Measurements from ENCODE around the gene ST3GAL4. TPM values are rescaled to one million over a fixed set of nuclear protein-coding genes. Genes with fewer than 3 reads are reported as not detected.

ST3GAL4 gene
- total and polyA plus RNA-seq, 10 of the 15 experiments (the other 5 are each of a cell fraction or from before 2014, with no cell fraction given): 3.8 to 8.1 (median 6.5) TPM; not detected in 2

- no TSS peak for BruUV-seq (replicated peaks)
- TF ChIP-seq CHD2 (IDR thresholded peaks at IDR 0.05; ENCODE audit: borderline replicate concordance, low read depth, low read length): no peak
- no peak for TF ChIP-seq KAT2A (conservative IDR thresholded peaks at IDR 0.05; ENCODE audit: control insufficient read depth, low read depth, low read length)
- no peak for TF ChIP-seq ATF3 (IDR thresholded peaks at IDR 0.05; ENCODE audit: borderline replicate concordance, extremely low read depth, low read depth, low read length)
- TF ChIP-seq NR2F1 (conservative IDR thresholded peaks at IDR 0.05): no peak
- WGBS (ENCODE audit: insufficient coverage, insufficient replicate concordance, low lambda C conversion rate, missing lambda C conversion rate): 79% methylated on average over 3 of the region's 3 CpGs
- ChIA-PET RAD21 (ENCODE audit: unreplicated experiment) (no interaction called here), CTCF (no interaction called here), POLR2A (no interaction called here), SMC1A (ENCODE audit: uncharacterized antibody, unreplicated experiment) (no interaction called here)
- H3K4me3 ChIP-seq: no peak overlapping the region
- H3K4me2 ChIP-seq (ENCODE audit: control insufficient read depth, insufficient read depth): no peak overlapping the region
- peaks cover 10% of the 10 kb centered on the region for H3K4me1 ChIP-seq (ENCODE audit: control insufficient read depth, insufficient read depth, low read length)
- DNase-seq (ENCODE audit: low read depth, low spot score) (no peak), ATAC-seq (no peak), FAIRE-seq (no peak)
- H3K36me3 ChIP-seq (ENCODE audit: control insufficient read depth in 2 of 2, insufficient read depth in 2 of 2, low read length in 1 of 2): peaks cover 30 to 46% of the 10 kb centered on the region in 2 experiments
- no peaks in the 10 kb centered on the region for H3K27me3 ChIP-seq (replicated peaks in 1 of 2; ENCODE audit: control insufficient read depth in 2 of 2, insufficient read depth in 2 of 2, low read length in 1 of 2)
- intact Hi-C loops (cut with micrococcal nuclease; ENCODE audit: unreplicated experiment) (no loop called here), in situ Hi-C loops (cut with MboI) (no loop called here)
- no peaks in the 10 kb centered on the region for H3K79me2 ChIP-seq (ENCODE audit: control insufficient read depth, insufficient read depth, low read length)
- H3K9ac ChIP-seq (ENCODE audit: control insufficient read depth, insufficient read depth, low read length): no peak overlapping the region
- no peaks in the 10 kb centered on the region for H4K20me1 ChIP-seq (ENCODE audit: control insufficient read depth, insufficient read depth)
- no peaks in the 10 kb centered on the region for H3K9me3 ChIP-seq (replicated peaks; ENCODE audit: control insufficient read depth, insufficient read depth, low read length)
- no peak overlapping the region for H2AFZ ChIP-seq (ENCODE audit: control insufficient read depth, low read depth, low read length)
- H3K27ac ChIP-seq (ENCODE audit: control insufficient read depth, insufficient read depth): peak overlapping the region; percentile 39; the same call in 1 of the 2 replicates
Measured at GRCh38 chr11:126341760-126342161, 13.7 kb upstream of the ST3GAL4 start.

- 96% methylated on average over 15 of the region's 16 CpGs for WGBS (ENCODE audit: insufficient coverage, insufficient replicate concordance, low lambda C conversion rate, missing lambda C conversion rate)
- ATAC-seq (no peak), FAIRE-seq (no peak), DNase-seq (ENCODE audit: low read depth, low spot score) (no peak)
- intact Hi-C loops (cut with micrococcal nuclease; ENCODE audit: unreplicated experiment) (no loop called here), in situ Hi-C loops (cut with MboI) (no loop called here)
- Histone ChIP-seq H3K27me3 (replicated peaks in 1 of 2; ENCODE audit: control insufficient read depth in 2 of 2, insufficient read depth in 2 of 2, low read length in 1 of 2) (no peaks in the 10 kb centered on the region), H3K4me3 (no peak overlapping the region), H3K79me2 (ENCODE audit: control insufficient read depth, insufficient read depth, low read length) (no peaks in the 10 kb centered on the region), H2AFZ (ENCODE audit: control insufficient read depth, low read depth, low read length) (no peak overlapping the region), H3K4me2 (ENCODE audit: control insufficient read depth, insufficient read depth) (no peak overlapping the region), H3K27ac (ENCODE audit: control insufficient read depth, insufficient read depth) (no peak overlapping the region), H3K4me1 (ENCODE audit: control insufficient read depth, insufficient read depth, low read length) (peaks cover 10% of the 10 kb centered on the region), H3K9ac (ENCODE audit: control insufficient read depth, insufficient read depth, low read length) (no peak overlapping the region), H4K20me1 (ENCODE audit: control insufficient read depth, insufficient read depth) (no peaks in the 10 kb centered on the region), H3K36me3 (ENCODE audit: control insufficient read depth in 2 of 2, insufficient read depth in 2 of 2, low read length in 1 of 2) (peaks cover 34 to 46% of the 10 kb centered on the region in 2 experiments), H3K9me3 (replicated peaks; ENCODE audit: control insufficient read depth, insufficient read depth, low read length) (no peaks in the 10 kb centered on the region)
- TF ChIP-seq JUND (IDR thresholded peaks at IDR 0.05; ENCODE audit: low read depth, low read length): no peak
- TF ChIP-seq CEBPB (IDR thresholded peaks at IDR 0.05; ENCODE audit: borderline replicate concordance in 1 of 2, low read depth in 2 of 2, low read length in 2 of 2): no peak
- no peak for TF ChIP-seq TCF7 (IDR thresholded peaks at IDR 0.05; ENCODE audit: borderline replicate concordance)
- no peak for TF ChIP-seq EP300 (IDR thresholded peaks at IDR 0.05; ENCODE audit: borderline replicate concordance in 1 of 2, control insufficient read depth in 1 of 2, low read depth in 2 of 2, low read length in 2 of 2)
- TF ChIP-seq NFYA (IDR thresholded peaks at IDR 0.05; ENCODE audit: borderline replicate concordance, low read depth, low read length): no peak
- no peak for TF ChIP-seq GATAD2B (conservative IDR thresholded peaks at IDR 0.05; ENCODE audit: low read depth)
- no peak for TF ChIP-seq FOXM1 (IDR thresholded peaks at IDR 0.05; ENCODE audit: low read depth, low read length)
- no peak for TF ChIP-seq MXI1 (IDR thresholded peaks at IDR 0.05; ENCODE audit: low read depth, low read length)
- no peak for TF ChIP-seq E4F1 (IDR thresholded peaks at IDR 0.05; ENCODE audit: borderline replicate concordance, partially characterized antibody)
- TF ChIP-seq ZNF274 (IDR thresholded peaks at IDR 0.05; ENCODE audit: insufficient read depth, insufficient read length): no peak
- no peak for TF ChIP-seq ZZZ3 (IDR thresholded peaks at IDR 0.05; ENCODE audit: control insufficient read depth, insufficient read length, low read depth)
- TF ChIP-seq BCL11A (IDR thresholded peaks at IDR 0.05; ENCODE audit: low read depth, low read length): no peak
- ChIA-PET CTCF (no interaction called here), RAD21 (ENCODE audit: unreplicated experiment) (no interaction called here), POLR2A (no interaction called here), SMC1A (ENCODE audit: uncharacterized antibody, unreplicated experiment) (no interaction called here)
- BruUV-seq (replicated peaks): no TSS peak
Measured at GRCh38 chr11:126343051-126343450, 12.4 kb upstream of the ST3GAL4 start.

Measured in GM12878 (cell line).